GM13976 (cell line): ENCODE measurements around the gene MAB21L2.

Experiments used
- DNase-seq: peaks from one replicate; pipeline ENCODE4 v3.0.0; 2012; ENCODE audit warnings: low spot score
- CTCF ChIP-seq: IDR thresholded peaks from 2 replicates; pipeline ENCODE4 v1.5.1; 2012; ENCODE audit warnings: borderline replicate concordance, mild to moderate bottlenecking; ENCODE audit not compliant: insufficient read depth; ENCODE audit errors: extremely low read depth, missing control alignments, control extremely low read depth
- in situ Hi-C: fragments of 300-500 bp; cut with MboI; formaldehyde crosslinking; loops from one replicate; pipeline ENCODE4 v1.12.0; 2022; ENCODE audit warnings: low sequenced_read_pairs, mixed read lengths, inconsistent platforms; ENCODE audit not compliant: unreplicated experiment

Gene MAB21L2

DNA sequence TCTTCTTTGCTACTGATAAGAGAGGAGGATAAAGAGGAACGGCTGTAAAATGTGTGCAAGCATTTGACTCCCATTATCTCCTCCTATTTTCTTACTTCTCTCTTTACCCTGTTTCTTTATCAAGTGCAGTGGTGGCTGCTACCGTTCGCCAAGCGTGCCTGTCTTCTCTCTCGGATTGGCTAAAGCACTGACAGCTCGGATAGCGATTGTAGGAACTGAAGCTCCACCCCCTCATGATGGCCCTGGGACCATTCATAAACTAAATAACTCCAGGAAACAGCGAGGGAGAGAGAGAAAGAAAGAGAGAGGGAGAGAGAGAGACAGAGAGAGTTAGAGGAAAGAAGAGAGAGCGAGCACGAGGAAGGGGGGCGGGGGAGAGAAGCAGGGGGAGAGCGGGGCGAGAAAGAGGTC is 305 bp upstream of the MAB21L2 start:
- DNase-seq, result no peak
- TF ChIP-seq CTCF, result no peak
- in situ Hi-C loops, result no loop called here

DNA sequence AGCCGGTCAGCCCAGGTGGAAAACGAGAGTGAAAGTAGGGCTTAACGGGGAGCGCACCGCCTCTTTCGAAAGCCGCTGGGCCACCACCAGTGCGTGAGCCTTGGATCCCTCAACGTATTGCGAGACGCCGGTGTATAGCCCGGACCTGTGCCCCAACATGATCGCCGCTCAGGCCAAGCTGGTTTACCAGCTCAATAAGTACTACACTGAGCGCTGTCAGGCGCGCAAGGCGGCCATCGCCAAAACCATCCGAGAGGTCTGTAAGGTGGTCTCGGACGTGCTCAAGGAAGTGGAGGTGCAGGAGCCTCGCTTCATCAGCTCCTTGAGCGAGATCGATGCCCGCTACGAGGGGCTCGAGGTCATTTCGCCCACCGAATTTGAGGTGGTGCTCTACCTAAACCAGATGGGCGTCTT is 929 bp downstream of the MAB21L2 start:
- in situ Hi-C loops, result no loop called here
- DNase-seq, result peak; percentile 9
- TF ChIP-seq CTCF, result no peak

GRCh38 chr4:150583287-150584110 is 1.5 kb downstream of the MAB21L2 start:
- in situ Hi-C loops, result no loop called here
- DNase-seq, result peak; percentile 9
- TF ChIP-seq CTCF, result no peak

GRCh38 chr4:150584111-150584915 is 2.4 kb downstream of the MAB21L2 start:
- in situ Hi-C loops, result no loop called here
- no peak for DNase-seq
- TF ChIP-seq CTCF, result no peak

- TF ChIP-seq CTCF, result no peak
- DNase-seq, result no peak
These were observed 3.7 kb downstream of the MAB21L2 start for GRCh38 chr4:150585611-150586010.

GRCh38 chr4:150586162-150586810 is 4.3 kb downstream of the MAB21L2 start:
- in situ Hi-C loops, result no loop called here
- no peak for TF ChIP-seq CTCF
- no peak for DNase-seq

More at GRCh38 chr4:150585611-150586010, 3.7 kb downstream of the MAB21L2 start:
- in situ Hi-C loops, result no loop called here
